ENCODE measurements around the gene PAN3.

The PAN3 gene

DNA sequence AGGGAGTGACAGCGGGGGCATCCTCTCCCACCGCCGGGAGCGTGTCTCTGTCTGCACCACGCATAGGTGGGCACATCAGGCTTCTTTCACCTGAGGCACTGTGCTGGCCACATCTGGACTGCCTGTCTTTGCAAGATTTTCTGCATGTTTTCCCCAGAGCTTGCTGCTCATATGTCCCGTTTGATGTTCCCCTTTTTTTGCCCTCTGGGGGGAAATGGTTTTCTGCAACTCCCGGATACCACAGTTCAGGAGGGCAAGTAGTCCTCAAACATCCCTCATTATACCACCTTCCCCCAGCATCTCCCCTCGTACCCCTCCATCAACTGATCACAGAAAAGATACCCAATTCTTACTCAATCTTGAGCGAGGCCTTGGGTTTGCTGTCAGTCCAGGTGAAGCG is 168.0 kb downstream of the PAN3 start:
- no peak for DNase-seq

DNA sequence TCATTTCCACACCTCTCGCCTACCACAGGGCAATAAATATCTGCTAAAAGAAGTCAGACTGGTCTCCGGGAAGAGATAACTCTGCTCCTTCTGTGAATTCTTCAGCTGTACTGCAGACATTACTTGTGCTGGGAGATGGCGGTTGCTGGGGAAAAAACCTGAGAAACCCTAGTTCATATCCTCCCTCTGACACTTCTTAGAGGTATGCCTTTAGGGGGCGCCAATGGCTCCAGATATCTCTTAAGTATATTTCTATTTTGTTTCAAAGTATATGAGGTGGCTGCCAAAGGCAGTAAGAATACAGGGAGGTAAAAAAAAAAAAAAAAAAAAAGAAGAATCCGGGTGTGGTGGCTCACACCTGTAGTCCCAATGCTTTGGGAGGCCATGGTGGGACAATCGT is 175.2 kb downstream of the PAN3 start:
- DNase-seq = no peak

DNA sequence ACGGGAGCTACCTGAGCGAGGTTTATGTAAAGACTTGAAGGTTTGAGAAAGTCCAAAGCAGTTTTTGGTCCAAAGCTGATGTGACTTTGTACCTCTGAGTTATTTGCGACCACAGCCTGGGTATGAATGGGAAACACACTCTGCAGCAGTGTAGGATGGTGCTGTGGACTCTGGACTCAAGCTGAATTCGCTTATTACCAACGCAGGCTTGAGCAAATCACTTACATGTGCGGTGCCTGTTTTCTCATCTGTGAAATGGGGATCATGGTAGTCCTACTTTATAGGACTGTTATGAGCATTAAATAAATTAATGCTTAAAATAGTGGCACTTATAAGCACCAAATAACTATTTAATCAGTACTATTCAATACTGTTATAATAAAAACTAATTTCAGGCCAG is 176.5 kb downstream of the PAN3 start:
- DNase-seq = no peak

- no peak for DNase-seq
Measured at GRCh38 chr13:28316129-28316528, 177.8 kb downstream of the PAN3 start.

DNA sequence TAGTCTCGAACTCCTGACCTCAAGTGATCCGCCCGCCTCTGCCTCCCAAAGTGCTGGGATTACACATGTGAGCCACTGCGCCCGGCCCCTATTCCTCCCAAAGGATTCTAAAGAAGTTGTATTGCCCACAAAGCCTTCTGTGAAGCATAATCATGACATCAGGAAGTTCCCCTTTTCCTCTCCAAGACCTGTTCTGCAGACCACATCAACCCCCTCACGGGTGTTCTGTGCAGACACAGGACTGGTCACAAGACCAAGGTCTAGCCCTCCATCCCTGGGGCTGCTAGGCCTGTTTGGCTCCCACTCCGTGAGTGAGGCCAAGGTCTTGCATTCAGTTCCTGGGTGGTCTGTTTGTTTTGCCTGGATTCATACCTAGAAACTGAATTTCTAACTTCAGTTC is 178.5 kb downstream of the PAN3 start:
- no peak for DNase-seq

DNA sequence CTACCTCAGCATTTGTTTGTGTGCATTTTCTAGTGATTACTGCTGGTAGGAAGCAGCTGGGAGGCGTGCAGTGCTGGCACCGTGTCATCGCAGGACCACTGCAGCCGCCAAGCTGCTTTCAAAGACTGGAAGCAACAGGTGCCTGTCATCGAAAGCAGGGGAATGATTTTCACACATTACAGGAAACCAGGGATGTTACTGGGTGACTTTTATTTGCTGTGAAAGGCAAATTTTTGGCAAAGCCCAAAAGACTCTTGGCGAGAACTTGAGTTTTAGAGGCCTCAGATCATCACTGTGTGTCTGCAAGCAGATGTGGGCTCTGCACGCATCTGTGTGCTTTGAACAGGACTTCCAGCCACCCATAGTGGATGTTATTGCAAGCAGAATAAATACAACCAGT is 180.2 kb downstream of the PAN3 start:
- no peak for DNase-seq

DNA sequence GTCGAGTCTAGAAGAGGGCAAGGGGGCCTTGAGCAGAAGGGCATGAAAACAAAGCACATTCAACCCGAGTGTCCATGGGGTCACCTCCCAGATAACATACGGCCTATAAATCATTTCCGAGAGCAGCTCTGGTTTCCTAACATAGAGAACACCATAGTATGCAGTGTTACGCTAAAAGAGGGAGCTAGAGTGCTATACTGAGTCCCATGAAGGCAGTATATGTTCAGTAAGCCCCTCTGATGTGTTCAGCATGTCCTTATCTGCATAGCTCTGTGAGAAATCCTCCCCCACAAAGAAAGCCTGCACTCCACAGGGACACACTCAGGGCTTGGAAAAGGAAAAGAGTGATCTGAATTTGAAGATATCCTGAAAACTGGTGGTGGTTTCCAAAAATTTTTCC is 181.2 kb downstream of the PAN3 start:
- no peak for DNase-seq

- no peak for DNase-seq
Measured at GRCh38 chr13:28320209-28320608, 181.9 kb downstream of the PAN3 start.

GRCh38 chr13:28320884-28321574 is 182.7 kb downstream of the PAN3 start:
- no peak for DNase-seq

- no peak for DNase-seq
Measured at GRCh38 chr13:28321756-28322155, 183.4 kb downstream of the PAN3 start.

- DNase-seq = no peak
Measured at GRCh38 chr13:28322256-28322905, 184.0 kb downstream of the PAN3 start.

GRCh38 chr13:28324181-28324789 is 185.9 kb downstream of the PAN3 start:
- no peak for DNase-seq

- no peak for DNase-seq
Measured at GRCh38 chr13:28325022-28325421, 186.7 kb downstream of the PAN3 start.

DNA sequence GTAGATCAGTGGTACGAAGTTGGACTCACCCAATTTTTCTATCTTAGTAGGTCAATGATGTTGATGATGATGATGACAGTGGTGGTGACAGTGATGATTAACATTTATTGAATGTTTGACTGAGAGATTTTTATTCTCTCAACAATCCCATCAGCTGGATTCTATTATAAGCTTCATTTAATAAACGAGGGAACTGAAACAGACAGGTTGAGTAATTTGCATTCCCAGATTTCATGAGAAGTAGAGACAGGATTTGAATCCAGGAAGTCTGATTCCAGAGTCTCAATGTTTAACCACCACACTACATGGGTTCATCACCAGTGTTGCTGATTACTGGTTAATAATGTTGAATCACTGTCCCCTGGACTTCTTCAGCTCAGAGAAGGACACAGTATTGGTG is 187.7 kb downstream of the PAN3 start:
- no peak for DNase-seq

GRCh38 chr13:28327373-28328270 is 189.3 kb downstream of the PAN3 start:
- no peak for DNase-seq

GRCh38 chr13:28328271-28328607 is 189.9 kb downstream of the PAN3 start:
- DNase-seq = no peak

DNA sequence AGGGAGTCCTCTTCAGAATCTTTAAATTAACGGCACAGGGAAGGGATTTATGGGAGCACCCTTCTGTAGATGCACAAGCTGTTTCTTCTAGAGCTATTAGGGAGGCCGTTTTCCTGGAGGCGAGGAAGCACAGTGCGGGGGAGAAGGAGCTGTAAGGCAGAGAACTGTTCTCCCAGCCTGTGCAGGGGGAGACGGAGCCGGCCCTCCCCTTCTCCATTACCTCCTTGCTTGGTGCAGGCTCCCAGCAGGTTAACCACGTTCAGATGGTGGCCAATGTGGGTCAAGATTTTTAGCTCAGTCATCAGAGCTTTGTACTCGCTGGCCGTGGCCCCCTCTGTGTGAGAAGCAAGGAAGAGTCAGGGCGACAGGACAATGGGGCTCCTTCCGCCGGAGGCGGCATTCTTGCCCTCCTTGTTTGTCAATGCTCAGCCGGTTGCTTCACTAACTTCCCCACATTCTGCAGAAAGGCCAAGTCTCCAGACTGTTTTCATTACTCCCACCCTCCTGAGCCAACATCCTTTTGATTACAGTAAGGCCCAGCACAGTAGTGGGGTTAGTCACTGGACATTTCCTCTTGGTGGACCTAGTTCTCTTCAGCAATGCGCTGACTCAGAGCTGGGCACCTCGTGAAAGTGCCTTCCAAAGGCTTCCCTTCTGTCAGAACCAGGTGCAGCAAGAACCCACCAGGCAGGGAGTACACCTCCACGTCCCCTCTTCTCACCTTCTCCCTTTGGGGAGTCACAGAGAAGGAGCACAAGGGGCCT is 191.2 kb downstream of the PAN3 start:
- no peak for DNase-seq

- no peak for DNase-seq
Measured at GRCh38 chr13:28333204-28333881, 195.0 kb downstream of the PAN3 start.

GRCh38 chr13:28336193-28336657 is 197.9 kb downstream of the PAN3 start:
- no peak for DNase-seq

GRCh38 chr13:28337166-28338005 is 199.0 kb downstream of the PAN3 start:
- DNase-seq = no peak

DNA sequence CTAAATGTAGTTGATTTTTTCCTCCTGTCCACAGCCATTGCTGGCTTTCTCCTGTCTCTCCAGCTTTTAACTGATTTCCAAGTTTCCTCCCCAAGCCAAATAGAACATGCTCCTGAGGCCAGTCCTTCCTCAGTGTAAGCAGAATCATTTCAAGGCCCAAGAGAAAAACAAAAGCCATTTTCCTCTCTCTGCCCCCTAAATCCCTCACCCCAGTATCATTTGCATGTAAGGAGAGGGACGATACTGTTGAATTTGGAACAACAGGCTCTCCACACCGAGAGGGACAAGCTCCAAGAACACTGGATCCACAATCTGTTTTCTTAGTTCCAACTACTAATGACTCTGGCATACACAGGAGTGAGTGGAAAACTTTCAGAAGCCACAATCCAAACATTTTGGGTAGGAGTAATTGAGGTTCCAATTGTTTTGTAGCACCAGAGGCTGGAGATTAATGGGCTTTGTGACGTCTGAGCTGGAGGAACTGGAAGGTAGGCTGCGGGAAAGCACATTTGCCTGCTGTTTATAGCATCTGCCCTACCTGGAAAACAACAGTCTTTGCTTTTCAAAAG is 199.7 kb downstream of the PAN3 start:
- no peak for DNase-seq

Data from activated gamma-delta T cell (primary cell).